ENCODE data around the gene HPS4. TPM values are rescaled to one million over a fixed set of nuclear protein-coding genes. Genes with fewer than 3 reads are reported as not detected.

Gene HPS4
- total and polyA plus RNA-seq, 8 donors: 10.3 to 46.1 (median 24.3) TPM

GRCh38 chr22:26462051-26462450, 21.5 kb downstream of the HPS4 start:
- peaks cover 0 to 12% (median 4%) of the 10 kb centered on the region in 4 donors for H3K4me1 ChIP-seq
- 89 to 95% (median 93%) methylated on average over 5 of the region's 5 CpGs for WGBS, 5 donors
- intact Hi-C loops (cut with DNase I; ENCODE audit: low total_unique reads): loop anchor here (5.0 kb wide), 1 partner anchor 65 kb away; no protein-coding TSS in a partner anchor
- no peaks in the 10 kb centered on the region for H3K9me3 ChIP-seq
- TF ChIP-seq CTCF (IDR thresholded peaks at IDR 0.05) (no peak), EP300 (IDR thresholded peaks at IDR 0.05) (no peak), POLR2AphosphoS5 (IDR thresholded peaks at IDR 0.05) (no peak), POLR2A (IDR thresholded peaks at IDR 0.05) (no peak)
- no peaks in the 10 kb centered on the region for H3K27me3 ChIP-seq
- no peak for DNase-seq
- H3K36me3 ChIP-seq: peaks cover 46 to 94% (median 91%) of the 10 kb centered on the region in 4 donors
- H3K27ac ChIP-seq: no peak overlapping the region
- no peak overlapping the region for H3K4me3 ChIP-seq

GRCh38 chr22:26461188-26461810, 22.3 kb downstream of the HPS4 start:
- DNase-seq: peak; percentile 71 to 77
- no peak for TF ChIP-seq POLR2AphosphoS5 (IDR thresholded peaks at IDR 0.05)
- TF ChIP-seq CTCF (IDR thresholded peaks at IDR 0.05): peak in 5 of 7 experiments; percentile 53 to 84 (median 71)
- Histone ChIP-seq H3K9me3 (no peaks in the 10 kb centered on the region), H3K27me3 (no peaks in the 10 kb centered on the region), H3K36me3 (peaks cover 45 to 94% (median 91%) of the 10 kb centered on the region in 4 donors), H3K27ac (no peak overlapping the region), H3K4me1 (peaks cover 0 to 12% (median 4%) of the 10 kb centered on the region in 4 donors), H3K4me3 (no peak overlapping the region)
- intact Hi-C loops (cut with DNase I; ENCODE audit: low total_unique reads): loop anchor here (5.0 kb wide), 1 partner anchor 64 kb away; no protein-coding TSS in a partner anchor
- 26 to 33% (median 30%) methylated on average over 3 of the region's 3 CpGs for WGBS, 5 donors

GRCh38 chr22:26460202-26460601, 23.4 kb downstream of the HPS4 start:
- Histone ChIP-seq H3K4me3 (no peak overlapping the region), H3K27ac (no peak overlapping the region), H3K27me3 (no peaks in the 10 kb centered on the region), H3K9me3 (no peaks in the 10 kb centered on the region), H3K36me3 (peaks cover 43 to 93% (median 89%) of the 10 kb centered on the region in 4 donors), H3K4me1 (peaks cover 0 to 12% (median 4%) of the 10 kb centered on the region in 4 donors)
- no peak for DNase-seq
- WGBS, 5 donors: 76 to 90% (median 87%) methylated on average over 6 of the region's 6 CpGs
- intact Hi-C loops (cut with DNase I; ENCODE audit: low total_unique reads): loop anchor here (5.0 kb wide), 1 partner anchor 63 kb away; no protein-coding TSS in a partner anchor
- TF ChIP-seq POLR2A (IDR thresholded peaks at IDR 0.05) (no peak), EP300 (IDR thresholded peaks at IDR 0.05) (no peak), POLR2AphosphoS5 (IDR thresholded peaks at IDR 0.05) (no peak), CTCF (IDR thresholded peaks at IDR 0.05) (no peak)

GRCh38 chr22:26457661-26458272, 25.8 kb downstream of the HPS4 start:
- no peak for DNase-seq
- 93 to 97% (median 95%) methylated on average over 26 of the region's 26 CpGs for WGBS, 5 donors

More at GRCh38 chr22:26457661-26458272, 25.8 kb downstream of the HPS4 start:
- TF ChIP-seq EP300 (IDR thresholded peaks at IDR 0.05) (no peak), CTCF (IDR thresholded peaks at IDR 0.05) (no peak), POLR2A (IDR thresholded peaks at IDR 0.05) (no peak), POLR2AphosphoS5 (IDR thresholded peaks at IDR 0.05) (no peak)
- H3K4me1 ChIP-seq: peaks cover 0 to 9% (median 4%) of the 10 kb centered on the region in 4 donors
- no peak overlapping the region for H3K27ac ChIP-seq
- H3K27me3 ChIP-seq: no peaks in the 10 kb centered on the region
- intact Hi-C loops (cut with DNase I; ENCODE audit: low total_unique reads): no loop called here
- H3K36me3 ChIP-seq: peaks cover 37 to 85% (median 79%) of the 10 kb centered on the region in 4 donors
- H3K9me3 ChIP-seq: no peaks in the 10 kb centered on the region
- no peak overlapping the region for H3K4me3 ChIP-seq

Data from stomach (tissue), 9 donors.